Measurements from ENCODE around the gene PEPD. TPM values are rescaled to one million over a fixed set of nuclear protein-coding genes. Genes with fewer than 3 reads are reported as not detected.

The PEPD gene
- total RNA-seq, 1 donor from 2014 or later, result 39.2 TPM

- Mint-ChIP-seq H3K27ac (no peak overlapping the region), H3K4me1 (ENCODE audit: low read depth) (no peaks in the 10 kb centered on the region), H3K27me3 (peaks cover 22% of the 10 kb centered on the region), H3K4me3 (ENCODE audit: low read depth) (no peak overlapping the region), H3K36me3 (ENCODE audit: insufficient read depth) (no peaks in the 10 kb centered on the region), H3K9me3 (ENCODE audit: low read depth) (no peaks in the 10 kb centered on the region)
- TF ChIP-seq CTCF (IDR thresholded peaks at IDR 0.05; ENCODE audit: unreplicated experiment), result no peak
- no peak for DNase-seq (ENCODE audit: low spot score, unreplicated experiment)
These were observed 174.9 kb downstream of the PEPD start for GRCh38 chr19:33346665-33347064.

- no peaks in the 10 kb centered on the region for H3K4me1 Mint-ChIP-seq (ENCODE audit: low read depth)
- DNase-seq (ENCODE audit: low spot score, unreplicated experiment), result no peak
- H3K27me3 Mint-ChIP-seq, result peaks cover 33% of the 10 kb centered on the region
- H3K4me3 Mint-ChIP-seq (ENCODE audit: low read depth), result no peak overlapping the region
- H3K36me3 Mint-ChIP-seq (ENCODE audit: insufficient read depth), result no peaks in the 10 kb centered on the region
- no peak overlapping the region for H3K27ac Mint-ChIP-seq
- H3K9me3 Mint-ChIP-seq (ENCODE audit: low read depth), result no peaks in the 10 kb centered on the region
- no peak for TF ChIP-seq CTCF (IDR thresholded peaks at IDR 0.05; ENCODE audit: unreplicated experiment)
These were observed 176.4 kb downstream of the PEPD start for GRCh38 chr19:33345163-33345562.

GRCh38 chr19:33344573-33344925 lies 177.0 kb downstream of the PEPD start:
- no peaks in the 10 kb centered on the region for H3K4me1 Mint-ChIP-seq (ENCODE audit: low read depth)
- H3K9me3 Mint-ChIP-seq (ENCODE audit: low read depth), result no peaks in the 10 kb centered on the region
- no peak for DNase-seq (ENCODE audit: low spot score, unreplicated experiment)
- H3K27ac Mint-ChIP-seq, result no peak overlapping the region
- TF ChIP-seq CTCF (IDR thresholded peaks at IDR 0.05; ENCODE audit: unreplicated experiment), result no peak
- H3K4me3 Mint-ChIP-seq (ENCODE audit: low read depth), result no peak overlapping the region
- peaks cover 35% of the 10 kb centered on the region for H3K27me3 Mint-ChIP-seq
- no peaks in the 10 kb centered on the region for H3K36me3 Mint-ChIP-seq (ENCODE audit: insufficient read depth)

- DNase-seq (ENCODE audit: low spot score, unreplicated experiment), result no peak
- Mint-ChIP-seq H3K27me3 (peaks cover 40% of the 10 kb centered on the region), H3K27ac (no peak overlapping the region), H3K9me3 (ENCODE audit: low read depth) (no peaks in the 10 kb centered on the region), H3K36me3 (ENCODE audit: insufficient read depth) (no peaks in the 10 kb centered on the region), H3K4me3 (ENCODE audit: low read depth) (no peak overlapping the region), H3K4me1 (ENCODE audit: low read depth) (no peaks in the 10 kb centered on the region)
- TF ChIP-seq CTCF (IDR thresholded peaks at IDR 0.05; ENCODE audit: unreplicated experiment), result no peak
These were observed 177.6 kb downstream of the PEPD start for GRCh38 chr19:33343859-33344572.

- Mint-ChIP-seq H3K9me3 (ENCODE audit: low read depth) (no peaks in the 10 kb centered on the region), H3K27me3 (peaks cover 44% of the 10 kb centered on the region), H3K4me1 (ENCODE audit: low read depth) (no peaks in the 10 kb centered on the region), H3K27ac (no peak overlapping the region), H3K36me3 (ENCODE audit: insufficient read depth) (no peaks in the 10 kb centered on the region), H3K4me3 (ENCODE audit: low read depth) (no peak overlapping the region)
- no peak for TF ChIP-seq CTCF (IDR thresholded peaks at IDR 0.05; ENCODE audit: unreplicated experiment)
- no peak for DNase-seq (ENCODE audit: low spot score, unreplicated experiment)
These were observed 178.3 kb downstream of the PEPD start for GRCh38 chr19:33343301-33343700.

All from progenitor cell of endocrine pancreas (in vitro differentiated cells).